Endothelial cell of umbilical vein (primary cell): Measurements from ENCODE around the gene RAB11FIP3. TPM values are rescaled to one million over a fixed set of nuclear protein-coding genes. Genes with fewer than 3 reads are reported as not detected.

ENCODE experiments used
- BruUV-seq: library from RNA; stranded (reverse); fragments of 400-500 nt; replicated peaks from 2 replicates; lab custom pipeline; 2021; lab: Mats Ljungman, UMichigan
- CTCF ChIA-PET: fragments of 300-600, 350-600 bp; sonication (Branson Sonifier 250); formaldehyde crosslinking; loops from one replicate; lab custom pipeline; 2021; ENCODE audit warnings: antibody characterized with exemption, inconsistent platforms; lab: Charles Lee
- POLR2A ChIA-PET: fragments of 300-600, 350-600 bp; sonication (Branson Sonifier 250); formaldehyde crosslinking; loops from one replicate; lab custom pipeline; 2021; ENCODE audit warnings: antibody characterized with exemption, inconsistent platforms; lab: Charles Lee
- DNase-seq: peaks from one replicate; pipeline ENCODE4 v3.0.0-alpha.2; 2011; ENCODE audit warnings: low read depth, low spot score
- FAIRE-seq: peaks from 2 replicates; lab custom pipeline; 2011; peaks lifted over from hg19 to GRCh38; lab: Jason Lieb, UNC
- H2AFZ ChIP-seq: 2 replicates; pipeline ENCODE4 v1.6.0; 2012; ENCODE audit warnings: low read depth, low read length, control low read depth, inconsistent platforms
- H3K27ac ChIP-seq: 2 replicates; pipeline ENCODE4 v1.5.1; 2011; ENCODE audit warnings: low read depth, mild to moderate bottlenecking, control low read depth, low read length, moderate library complexity; ENCODE audit not compliant: insufficient read depth
- H3K27me3 ChIP-seq, 2 experiments: 2 replicates each; pipeline versions ENCODE4 v1.6.0 to v1.6.1; 2011; ENCODE audit warnings: low read length in 2 of 2, mixed read lengths in 1 of 2; ENCODE audit not compliant: control insufficient read depth in 2 of 2, insufficient read depth in 2 of 2
- H3K36me3 ChIP-seq, 2 experiments: 2 replicates in 1 of 2; 3 replicates in 1 of 2; pipeline ENCODE4 v1.5.1; 2011; ENCODE audit warnings: low read length in 2 of 2, mild to moderate bottlenecking in 1 of 2, moderate library complexity in 1 of 2; ENCODE audit not compliant: control insufficient read depth in 2 of 2, insufficient read depth in 2 of 2; ENCODE audit errors: extremely low read depth in 1 of 2
- H3K4me1 ChIP-seq: 3 replicates; pipeline ENCODE4 v1.5.1; 2011; ENCODE audit warnings: mild to moderate bottlenecking, low read length; ENCODE audit not compliant: control insufficient read depth, insufficient read depth; ENCODE audit errors: extremely low read depth
- H3K4me2 ChIP-seq: 2 replicates; pipeline ENCODE4 v1.6.1; 2011; ENCODE audit warnings: low read length, control low read depth, mixed read lengths; ENCODE audit not compliant: insufficient read depth
- H3K4me3 ChIP-seq, 3 experiments: fragments of 200-600 bp in 1 of 3; sonication (generic), shearing (Covaris generic) in 1 of 3; replicated peaks in 1 of 3; 2 replicates each; pipeline ENCODE4 v1.5.1; 2011 to 2016; ENCODE audit warnings: control low read depth in 3 of 3, low read length in 3 of 3, mild to moderate bottlenecking in 2 of 3, inconsistent platforms in 1 of 3, low read depth in 1 of 3, moderate library complexity in 1 of 3; ENCODE audit not compliant: insufficient read depth in 1 of 3
- H3K79me2 ChIP-seq: 2 replicates; pipeline ENCODE4 v1.6.0; 2012; ENCODE audit warnings: low read length, inconsistent platforms; ENCODE audit not compliant: control insufficient read depth, insufficient read depth
- H3K9ac ChIP-seq: replicated peaks from 2 replicates; pipeline ENCODE3; 2011; ENCODE audit warnings: low read length, control low read depth; ENCODE audit not compliant: insufficient read depth; ENCODE audit errors: extremely low read depth
- H3K9me1 ChIP-seq: replicated peaks from 3 replicates; pipeline ENCODE4 v1.6.0; 2011; ENCODE audit warnings: mild to moderate bottlenecking, low read length; ENCODE audit not compliant: control insufficient read depth, insufficient read depth; ENCODE audit errors: extremely low read depth
- H3K9me3 ChIP-seq: replicated peaks from 2 replicates; pipeline ENCODE4 v1.5.1; 2012; ENCODE audit warnings: low read length, inconsistent platforms; ENCODE audit not compliant: control insufficient read depth, insufficient read depth
- H4K20me1 ChIP-seq: replicated peaks from 2 replicates; pipeline ENCODE3; 2011; ENCODE audit warnings: mild to moderate bottlenecking, low read length; ENCODE audit not compliant: control insufficient read depth, insufficient read depth; ENCODE audit errors: extremely low read depth
- EZH2 ChIP-seq: IDR thresholded peaks from 2 replicates; pipeline ENCODE4 v1.6.1; 2012; ENCODE audit warnings: borderline replicate concordance, low read depth, mild to moderate bottlenecking, moderate library complexity, low read length, inconsistent platforms; ENCODE audit not compliant: severe bottlenecking
- FOS ChIP-seq: IDR thresholded peaks from 2 replicates; pipeline ENCODE4 v1.6.1; 2011; ENCODE audit warnings: mild to moderate bottlenecking, low read length, moderate library complexity, borderline replicate concordance; ENCODE audit not compliant: insufficient read depth
- GATA2 ChIP-seq: IDR thresholded peaks from 2 replicates; pipeline ENCODE4 v1.7.0; 2011; ENCODE audit warnings: low read depth, mild to moderate bottlenecking, moderate library complexity, mixed read lengths, low read length; ENCODE audit not compliant: insufficient read length, insufficient read depth
- JUN ChIP-seq: IDR thresholded peaks from 2 replicates; pipeline ENCODE4 v1.6.1; 2011; ENCODE audit warnings: borderline replicate concordance, low read depth; ENCODE audit not compliant: insufficient read length, insufficient read depth
- MYC ChIP-seq: IDR thresholded peaks from one replicate; pipeline ENCODE4 v1.6.1; 2011; ENCODE audit warnings: mild to moderate bottlenecking, low read depth, low read length
- POLR2A ChIP-seq: IDR thresholded peaks from 2 replicates; pipeline ENCODE4 v1.6.1; 2012; ENCODE audit warnings: low read depth, mild to moderate bottlenecking, control low read depth, low read length
- POLR2AphosphoS5 ChIP-seq: IDR thresholded peaks from 2 replicates; pipeline ENCODE4 v1.6.1; 2012; ENCODE audit warnings: low read depth, mild to moderate bottlenecking, control low read depth, low read length, moderate library complexity; ENCODE audit not compliant: insufficient read depth
- dilution Hi-C: fragments of 300-500 bp; cut with MboI; formaldehyde crosslinking; loops from one replicate; pipeline ENCODE4 v1.15.0; 2019; ENCODE audit warnings: low sequenced_read_pairs; ENCODE audit not compliant: extremely low pct_ligation_motif_present
- intact Hi-C: fragments of 100-400 bp; cut with micrococcal nuclease; formaldehyde crosslinking; loops from one replicate; pipeline ENCODE4 v1.10.0; 2022
- polyA plus RNA-seq, 4 experiments: library from polyadenylated mRNA; depleted of rRNA in 3 of 4; stranded (reverse) in 3 of 4; unstranded in 1 of 4; fragments of >200 nt; gene quantifications; 2 replicates each; pipeline versions ENCODE4 v1.2.1 to v1.2.3, GENCODE V29; 2011 to 2012; ENCODE audit warnings: missing spikeins in 1 of 4
- total RNA-seq: library from RNA; stranded (reverse); gene quantifications from 2 replicates; pipeline ENCODE4 v1.2.3, GENCODE V29; 2021
- TF ChIP-seq, protein P1 (sequence below): IDR thresholded peaks from 2 replicates; pipeline ENCODE4 v1.6.1; 2011; ENCODE audit not compliant: insufficient read depth, insufficient read length
- TF ChIP-seq, protein P2 (sequence below), 2 donors: IDR thresholded peaks; 1 replicate in 1 of 2; 2 replicates in 1 of 2; pipeline ENCODE4 v1.5.1; 2011; ENCODE audit warnings: low read length in 2 of 2, mild to moderate bottlenecking in 2 of 2, moderate library complexity in 2 of 2, control low read depth in 1 of 2, inconsistent platforms in 1 of 2, low read depth in 1 of 2; ENCODE audit not compliant: insufficient read depth in 1 of 2; ENCODE audit errors: extremely low read depth in 1 of 2

RAB11FIP3 gene
- total and polyA plus RNA-seq, 2 donors (not counting 3 experiments of a cell fraction or from before 2014, with no cell fraction given), result 20.5 to 75.9 TPM

DNA sequence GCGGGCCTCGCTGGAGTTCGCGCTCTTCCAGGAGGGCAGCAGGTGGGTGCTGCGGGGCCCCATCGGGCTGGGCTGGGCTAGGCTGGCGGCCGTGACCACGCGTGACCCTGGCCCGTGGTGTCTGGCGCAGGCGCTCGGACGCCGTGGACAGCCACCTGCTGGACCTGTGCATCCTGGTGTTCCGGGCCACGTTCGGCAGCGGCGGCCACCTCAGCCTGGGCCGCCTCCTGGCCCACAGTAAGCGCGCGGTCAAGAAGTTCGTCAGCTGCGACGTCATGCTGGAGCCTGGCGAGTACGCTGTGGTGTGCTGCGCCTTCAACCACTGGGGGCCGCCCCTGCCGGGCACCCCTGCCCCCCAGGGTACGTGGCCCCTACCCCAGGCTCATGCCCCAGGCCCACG is 126.7 kb downstream of the RAB11FIP3 start:
- no peaks in the 10 kb centered on the region for H3K9me1 ChIP-seq
- H4K20me1 ChIP-seq, result no peaks in the 10 kb centered on the region
- H3K4me1 ChIP-seq, result peaks cover 6% of the 10 kb centered on the region
- intact Hi-C loops, result no loop called here
- CTCF ChIA-PET, result no interaction called here
- POLR2A ChIA-PET, result no interaction called here
- H3K27me3 ChIP-seq, result no peaks in the 10 kb centered on the region
- H3K4me2 ChIP-seq, result no peak overlapping the region
- dilution Hi-C loops, result no loop called here
- no peak overlapping the region for H3K27ac ChIP-seq
- peaks cover 0 to 14% of the 10 kb centered on the region in 2 experiments for H3K36me3 ChIP-seq
- no peak overlapping the region for H3K9ac ChIP-seq
- DNase-seq, result no peak
- no TSS peak for BruUV-seq
- H3K4me3 ChIP-seq, result no peak overlapping the region
- FAIRE-seq, result no peak
- H2AFZ ChIP-seq, result no peak overlapping the region
- H3K9me3 ChIP-seq, result no peaks in the 10 kb centered on the region
- TF ChIP-seq POLR2A (no peak), MYC (no peak), POLR2AphosphoS5 (no peak), FOS (no peak), JUN (no peak), EZH2 (no peak), GATA2 (no peak)
- TF ChIP-seq, protein P1, sequence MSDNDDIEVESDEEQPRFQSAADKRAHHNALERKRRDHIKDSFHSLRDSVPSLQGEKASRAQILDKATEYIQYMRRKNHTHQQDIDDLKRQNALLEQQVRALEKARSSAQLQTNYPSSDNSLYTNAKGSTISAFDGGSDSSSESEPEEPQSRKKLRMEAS, result no peak
- TF ChIP-seq, protein P2, sequence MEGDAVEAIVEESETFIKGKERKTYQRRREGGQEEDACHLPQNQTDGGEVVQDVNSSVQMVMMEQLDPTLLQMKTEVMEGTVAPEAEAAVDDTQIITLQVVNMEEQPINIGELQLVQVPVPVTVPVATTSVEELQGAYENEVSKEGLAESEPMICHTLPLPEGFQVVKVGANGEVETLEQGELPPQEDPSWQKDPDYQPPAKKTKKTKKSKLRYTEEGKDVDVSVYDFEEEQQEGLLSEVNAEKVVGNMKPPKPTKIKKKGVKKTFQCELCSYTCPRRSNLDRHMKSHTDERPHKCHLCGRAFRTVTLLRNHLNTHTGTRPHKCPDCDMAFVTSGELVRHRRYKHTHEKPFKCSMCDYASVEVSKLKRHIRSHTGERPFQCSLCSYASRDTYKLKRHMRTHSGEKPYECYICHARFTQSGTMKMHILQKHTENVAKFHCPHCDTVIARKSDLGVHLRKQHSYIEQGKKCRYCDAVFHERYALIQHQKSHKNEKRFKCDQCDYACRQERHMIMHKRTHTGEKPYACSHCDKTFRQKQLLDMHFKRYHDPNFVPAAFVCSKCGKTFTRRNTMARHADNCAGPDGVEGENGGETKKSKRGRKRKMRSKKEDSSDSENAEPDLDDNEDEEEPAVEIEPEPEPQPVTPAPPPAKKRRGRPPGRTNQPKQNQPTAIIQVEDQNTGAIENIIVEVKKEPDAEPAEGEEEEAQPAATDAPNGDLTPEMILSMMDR (IDR thresholded peaks at IDR 0.05; ENCODE audit: extremely low read depth in 1 of 2, insufficient read depth in 1 of 2, low read depth in 1 of 2, low read length in 2 of 2), result no peak
- peaks cover 5% of the 10 kb centered on the region for H3K79me2 ChIP-seq
